Left ventricle myocardium inferior (tissue), 1 donor: ENCODE results near the gene NBAS. TPM values are rescaled to one million over a fixed set of nuclear protein-coding genes. Genes with fewer than 3 reads are reported as not detected.

Source experiments
- DNase-seq: peaks from one replicate; pipeline ENCODE4 v3.0.0-alpha.2; 2020
- H3K27ac ChIP-seq: fragments of 200-600 bp; replicated peaks from 2 replicates; pipeline ENCODE4 v1.8.0; 2021
- H3K27me3 ChIP-seq: fragments of 200-600 bp; 2 replicates; pipeline ENCODE4 v1.8.0; 2021; ENCODE audit warnings: low read depth
- H3K36me3 ChIP-seq: fragments of 200-600 bp; 2 replicates; pipeline ENCODE4 v1.8.0; 2021
- H3K4me1 ChIP-seq: fragments of 200-600 bp; 2 replicates; pipeline ENCODE4 v1.8.0; 2021
- H3K4me3 ChIP-seq: fragments of 200-600 bp; 2 replicates; pipeline ENCODE4 v1.8.0; 2021; ENCODE audit warnings: mild to moderate bottlenecking, moderate library complexity
- H3K9me3 ChIP-seq: fragments of 200-600 bp; replicated peaks from 2 replicates; pipeline ENCODE4 v1.8.0; 2021
- intact Hi-C: fragments of 100-400 bp; cut with micrococcal nuclease; formaldehyde crosslinking; loops from one replicate; pipeline ENCODE4 v1.11.0; 2022
- total RNA-seq: library from RNA; stranded (reverse); fragmentation: NEBNext Ultra II Directional; extraction: Animal tissue kit (Norgen Biotek cat#: 25700); gene quantifications from one replicate; pipeline ENCODE4 v1.2.1, GENCODE V29; 2021
- TF ChIP-seq, protein P1 (sequence below): fragments of 200-600 bp; IDR thresholded peaks from 2 replicates; pipeline ENCODE4 v1.8.0; 2021; ENCODE audit warnings: antibody characterized with exemption, mild to moderate bottlenecking, borderline replicate concordance
- donor health status: DM: no; HTN: yes; CAD: no; lungs with severe emphysema.

Gene NBAS
- total RNA-seq, 1 donor from 2014 or later = 50.6 TPM

DNA sequence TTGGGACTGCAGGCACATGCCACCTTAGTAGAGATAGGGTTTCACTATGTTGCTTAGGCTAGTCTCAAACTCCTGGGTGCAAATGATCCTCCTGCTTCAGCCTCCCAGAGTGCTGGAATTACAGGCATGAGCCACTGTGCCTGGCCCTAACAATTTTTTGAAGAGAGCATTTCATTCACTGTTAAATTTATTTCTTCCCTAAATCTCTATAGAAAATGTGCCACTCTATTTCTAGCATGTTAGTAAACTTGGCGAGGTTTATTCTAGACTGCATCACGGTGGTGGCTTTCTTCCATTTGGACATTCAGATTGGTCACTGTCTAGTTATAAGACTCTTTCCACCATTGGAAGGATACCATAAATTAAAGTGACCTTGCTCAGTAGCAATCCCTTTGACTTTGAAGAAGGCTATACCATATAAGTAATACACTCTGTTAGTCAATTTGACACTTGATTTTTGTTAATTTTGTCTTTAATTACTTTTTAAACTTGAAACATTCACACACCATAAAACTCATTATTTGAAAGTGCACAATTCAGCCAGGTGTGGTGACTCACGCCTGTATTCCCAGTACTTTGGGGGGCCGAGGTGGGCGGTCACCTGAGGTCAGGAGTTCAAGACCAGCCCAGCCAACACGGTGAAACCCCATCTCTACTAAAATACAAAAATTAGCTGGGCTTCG, 46.7 kb upstream of the NBAS start:
- intact Hi-C loops = no loop called here
- DNase-seq = no peak
- Histone ChIP-seq H3K36me3 (peaks cover 77% of the 10 kb centered on the region), H3K27me3 (no peaks in the 10 kb centered on the region), H3K4me1 (no peaks in the 10 kb centered on the region), H3K27ac (no peak overlapping the region), H3K9me3 (no peaks in the 10 kb centered on the region), H3K4me3 (no peak overlapping the region)
- TF ChIP-seq, protein P1, sequence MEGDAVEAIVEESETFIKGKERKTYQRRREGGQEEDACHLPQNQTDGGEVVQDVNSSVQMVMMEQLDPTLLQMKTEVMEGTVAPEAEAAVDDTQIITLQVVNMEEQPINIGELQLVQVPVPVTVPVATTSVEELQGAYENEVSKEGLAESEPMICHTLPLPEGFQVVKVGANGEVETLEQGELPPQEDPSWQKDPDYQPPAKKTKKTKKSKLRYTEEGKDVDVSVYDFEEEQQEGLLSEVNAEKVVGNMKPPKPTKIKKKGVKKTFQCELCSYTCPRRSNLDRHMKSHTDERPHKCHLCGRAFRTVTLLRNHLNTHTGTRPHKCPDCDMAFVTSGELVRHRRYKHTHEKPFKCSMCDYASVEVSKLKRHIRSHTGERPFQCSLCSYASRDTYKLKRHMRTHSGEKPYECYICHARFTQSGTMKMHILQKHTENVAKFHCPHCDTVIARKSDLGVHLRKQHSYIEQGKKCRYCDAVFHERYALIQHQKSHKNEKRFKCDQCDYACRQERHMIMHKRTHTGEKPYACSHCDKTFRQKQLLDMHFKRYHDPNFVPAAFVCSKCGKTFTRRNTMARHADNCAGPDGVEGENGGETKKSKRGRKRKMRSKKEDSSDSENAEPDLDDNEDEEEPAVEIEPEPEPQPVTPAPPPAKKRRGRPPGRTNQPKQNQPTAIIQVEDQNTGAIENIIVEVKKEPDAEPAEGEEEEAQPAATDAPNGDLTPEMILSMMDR = no peak

- intact Hi-C loops = no loop called here
- H3K36me3 ChIP-seq = peaks cover 87% of the 10 kb centered on the region
- H3K27me3 ChIP-seq = no peaks in the 10 kb centered on the region
Observed at GRCh38 chr2:15606481-15607441, 45.6 kb upstream of the NBAS start.

DNA sequence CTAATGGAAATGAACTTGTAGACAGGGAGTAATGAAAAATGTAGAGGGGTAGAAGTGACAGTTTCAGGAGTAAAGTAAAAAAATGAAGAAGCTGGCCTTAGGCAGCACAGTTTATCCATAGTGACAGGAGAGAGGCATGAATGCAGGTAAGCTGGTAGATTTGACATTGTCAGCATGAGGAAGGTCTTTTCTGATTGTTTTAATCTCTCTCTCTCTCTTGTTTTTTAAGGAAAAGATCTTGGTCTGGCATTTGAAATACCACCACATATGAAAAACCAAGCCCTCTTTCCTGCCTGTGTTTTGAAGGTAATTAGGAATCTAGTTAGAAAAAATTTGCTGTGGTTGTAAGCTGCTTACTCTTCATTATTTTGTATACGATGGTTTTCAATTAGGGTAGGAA, 44.6 kb upstream of the NBAS start:
- Histone ChIP-seq H3K36me3 (peaks cover 98% of the 10 kb centered on the region), H3K27ac (no peak overlapping the region), H3K4me3 (no peak overlapping the region), H3K4me1 (no peaks in the 10 kb centered on the region), H3K9me3 (no peaks in the 10 kb centered on the region), H3K27me3 (no peaks in the 10 kb centered on the region)
- DNase-seq = no peak
- intact Hi-C loops = no loop called here
- TF ChIP-seq, protein P1 = no peak

More at GRCh38 chr2:15606481-15607441, 45.6 kb upstream of the NBAS start:
- Histone ChIP-seq H3K9me3 (no peaks in the 10 kb centered on the region), H3K4me3 (no peak overlapping the region), H3K27ac (no peak overlapping the region), H3K4me1 (no peaks in the 10 kb centered on the region)
- DNase-seq = no peak
- TF ChIP-seq, protein P1 = no peak

DNA sequence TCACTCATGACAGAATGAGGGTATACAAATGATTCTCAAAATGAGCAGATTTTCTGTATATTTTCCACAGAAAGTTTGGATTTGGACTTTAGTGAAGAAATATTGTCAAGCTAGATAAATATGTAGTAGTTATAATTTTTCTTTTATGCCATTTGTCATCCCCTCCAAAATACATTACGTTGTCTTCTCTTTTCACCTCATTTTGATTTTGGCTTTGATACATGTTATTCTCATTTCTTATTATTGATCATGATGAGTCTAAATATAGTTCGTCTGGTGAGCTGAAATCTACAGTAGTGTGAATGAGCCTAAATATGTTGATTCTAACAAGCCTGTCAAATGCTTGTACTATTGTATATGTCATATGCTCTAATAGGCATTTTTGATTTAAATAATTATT, 42.8 kb upstream of the NBAS start:
- no peaks in the 10 kb centered on the region for H3K4me1 ChIP-seq
- TF ChIP-seq, protein P1 = no peak
- intact Hi-C loops = no loop called here

DNA sequence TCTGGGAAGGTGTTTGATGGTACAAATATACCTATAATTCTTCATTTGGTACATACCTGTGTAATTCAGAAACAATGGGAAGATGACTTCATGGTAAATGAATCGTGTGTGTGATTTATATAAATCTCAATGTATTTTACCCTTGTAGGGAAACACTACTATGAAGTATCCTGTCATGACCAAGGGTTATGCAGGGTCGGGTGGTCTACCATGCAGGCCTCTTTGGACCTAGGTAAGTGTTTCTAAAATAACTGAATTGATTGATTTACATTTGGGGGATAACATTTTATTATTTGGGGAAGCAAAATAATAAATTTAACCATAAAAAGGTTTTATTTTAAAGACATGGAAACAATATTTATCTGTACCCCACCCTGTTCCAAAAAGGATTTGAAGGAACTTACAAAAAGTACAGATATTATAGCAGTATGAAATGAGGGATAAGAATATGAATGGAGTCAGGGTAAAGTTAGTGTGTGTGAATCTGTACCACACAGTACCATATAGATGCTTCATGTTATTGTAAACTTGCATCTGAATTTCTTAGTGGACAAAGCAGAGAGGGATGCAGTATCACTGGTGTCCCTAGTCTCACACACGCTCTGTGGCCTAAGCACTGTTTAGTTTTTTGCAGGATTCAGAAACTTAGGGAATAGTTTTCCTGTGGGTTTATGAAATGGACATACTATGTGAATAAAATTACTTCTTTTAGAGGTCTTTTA, 42.1 kb upstream of the NBAS start:
- Histone ChIP-seq H3K9me3 (no peaks in the 10 kb centered on the region), H3K36me3 (peaks cover 100% of the 10 kb centered on the region), H3K27ac (no peak overlapping the region), H3K27me3 (no peaks in the 10 kb centered on the region), H3K4me1 (no peaks in the 10 kb centered on the region), H3K4me3 (no peak overlapping the region)
- DNase-seq = no peak
- intact Hi-C loops = no loop called here
- TF ChIP-seq, protein P1 = no peak

More for the DNA sequence above, 42.8 kb upstream of the NBAS start:
- no peak for DNase-seq
- H3K4me3 ChIP-seq = no peak overlapping the region
- no peaks in the 10 kb centered on the region for H3K9me3 ChIP-seq
- peaks cover 100% of the 10 kb centered on the region for H3K36me3 ChIP-seq
- H3K27me3 ChIP-seq = no peaks in the 10 kb centered on the region
- H3K27ac ChIP-seq = no peak overlapping the region
